AG08396 (cell line): ENCODE measurements around the gene RAD51B.
A peak's percentile ranks its signal among the peaks of the same experiment; 100 is the strongest.
"Not testable (repeated sequence)": the region's sequence is repeated elsewhere in the genome, so short reads cannot be mapped to it uniquely, and the experiment has no call there.

Experiments used
- DNase-seq: peaks from one replicate; pipeline ENCODE4 v3.0.0; 2012; ENCODE audit warnings: low spot score, mixed read lengths

The RAD51B gene

GRCh38 chr14:68113343-68113930 is 293.9 kb downstream of the RAD51B start:
- DNase-seq = no peak

GRCh38 chr14:68115952-68116351 is 296.4 kb downstream of the RAD51B start:
- DNase-seq = not testable (repeated sequence)

GRCh38 chr14:68122651-68123050 is 303.1 kb downstream of the RAD51B start:
- no peak for DNase-seq

GRCh38 chr14:68124050-68124449 is 304.5 kb downstream of the RAD51B start:
- DNase-seq = no peak

- peak; percentile 22 for DNase-seq
These were observed 305.6 kb downstream of the RAD51B start for GRCh38 chr14:68124979-68125731.

- DNase-seq = no peak
These were observed 307.6 kb downstream of the RAD51B start for GRCh38 chr14:68127166-68127565.

DNA sequence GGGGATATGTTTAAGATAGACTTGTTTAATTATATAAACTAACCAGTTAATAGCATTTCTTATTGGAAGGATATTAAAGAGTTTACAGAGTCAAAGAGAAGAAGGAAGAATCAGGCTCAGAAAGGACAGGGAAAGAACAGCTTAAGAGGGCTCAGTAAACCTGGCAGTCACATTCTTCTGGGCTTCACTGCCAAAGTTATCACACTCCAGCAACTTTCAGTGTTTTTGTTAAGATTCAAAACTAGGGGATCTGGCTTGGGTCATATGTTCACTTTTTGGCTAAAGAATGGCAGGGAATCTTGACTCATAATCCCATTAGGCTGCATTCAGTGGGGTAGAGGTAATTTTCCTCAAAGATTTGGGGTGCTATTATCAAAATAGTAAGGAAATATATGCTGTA is 312.3 kb downstream of the RAD51B start:
- no peak for DNase-seq

GRCh38 chr14:68132563-68133121 is 313.1 kb downstream of the RAD51B start:
- no peak for DNase-seq

- no peak for DNase-seq
These were observed 314.3 kb downstream of the RAD51B start for GRCh38 chr14:68133856-68134255.

GRCh38 chr14:68135028-68135427 is 315.4 kb downstream of the RAD51B start:
- DNase-seq = no peak

DNA sequence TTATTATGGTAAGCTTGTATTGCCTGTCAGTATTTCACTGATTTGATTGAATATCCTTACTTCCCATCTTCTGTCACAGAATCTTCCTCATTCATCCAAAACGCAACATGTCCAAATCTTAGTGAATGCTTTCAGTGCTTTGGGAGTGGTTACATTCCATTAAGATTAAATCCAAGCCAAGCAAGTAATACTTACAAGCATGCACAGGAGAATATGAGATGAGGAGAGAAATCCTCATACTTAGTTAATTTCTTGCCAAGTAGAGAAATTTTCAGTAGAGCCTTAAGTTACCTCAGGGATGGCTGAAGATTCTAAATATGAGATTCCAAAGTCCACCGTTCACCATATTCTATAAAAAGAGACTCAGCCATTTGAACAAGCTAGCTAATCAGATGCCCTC is 316.0 kb downstream of the RAD51B start:
- no peak for DNase-seq

DNA sequence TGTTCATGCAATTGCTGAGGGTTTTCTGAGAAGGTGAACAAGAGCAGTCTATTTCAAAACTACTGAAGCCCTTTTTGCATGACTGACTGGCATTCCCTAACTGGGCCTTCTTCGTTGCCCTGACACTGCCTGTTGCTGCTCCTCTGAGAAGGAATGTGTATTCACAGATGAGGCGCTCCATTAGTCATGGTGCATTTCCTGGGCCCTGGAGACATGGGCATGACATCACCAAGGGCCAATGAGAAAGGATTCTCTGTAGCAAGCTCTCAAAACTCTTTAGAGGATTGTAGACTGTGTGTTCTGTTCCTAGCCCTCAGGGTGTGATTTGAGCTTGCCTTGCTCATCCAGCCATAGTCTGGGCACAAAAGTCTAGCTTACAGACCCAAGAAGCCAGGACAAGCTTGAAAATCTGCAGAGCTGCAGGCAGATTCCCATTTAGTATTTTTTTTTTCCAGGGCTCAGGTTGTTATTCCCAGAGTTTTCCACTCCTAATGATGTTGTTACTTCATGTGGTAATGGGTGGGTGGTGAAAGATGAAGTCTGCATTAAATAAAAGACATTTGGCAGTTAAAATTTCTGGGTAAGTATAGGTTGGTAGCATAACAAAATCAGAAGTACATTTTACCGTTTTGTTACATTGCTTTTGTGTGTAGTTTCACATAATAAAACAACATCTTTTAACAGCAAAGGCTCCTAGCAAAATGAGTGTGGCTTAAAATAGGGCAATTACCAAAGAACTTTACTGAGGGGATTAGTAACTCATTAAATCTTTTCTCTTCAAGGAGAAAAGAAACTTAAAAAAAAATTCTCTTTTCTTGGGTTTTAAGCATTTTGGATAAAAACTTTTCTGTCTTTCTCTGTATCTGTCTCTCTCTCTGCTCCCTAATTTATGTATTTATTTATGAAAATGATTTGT is 318.4 kb downstream of the RAD51B start:
- peak; percentile 80 for DNase-seq

GRCh38 chr14:68139431-68140075 is 320.0 kb downstream of the RAD51B start:
- DNase-seq = no peak

- peak; percentile 59 for DNase-seq
These were observed 320.6 kb downstream of the RAD51B start for GRCh38 chr14:68140076-68140741.

- DNase-seq = no peak
These were observed 321.2 kb downstream of the RAD51B start for GRCh38 chr14:68140806-68141205.

DNA sequence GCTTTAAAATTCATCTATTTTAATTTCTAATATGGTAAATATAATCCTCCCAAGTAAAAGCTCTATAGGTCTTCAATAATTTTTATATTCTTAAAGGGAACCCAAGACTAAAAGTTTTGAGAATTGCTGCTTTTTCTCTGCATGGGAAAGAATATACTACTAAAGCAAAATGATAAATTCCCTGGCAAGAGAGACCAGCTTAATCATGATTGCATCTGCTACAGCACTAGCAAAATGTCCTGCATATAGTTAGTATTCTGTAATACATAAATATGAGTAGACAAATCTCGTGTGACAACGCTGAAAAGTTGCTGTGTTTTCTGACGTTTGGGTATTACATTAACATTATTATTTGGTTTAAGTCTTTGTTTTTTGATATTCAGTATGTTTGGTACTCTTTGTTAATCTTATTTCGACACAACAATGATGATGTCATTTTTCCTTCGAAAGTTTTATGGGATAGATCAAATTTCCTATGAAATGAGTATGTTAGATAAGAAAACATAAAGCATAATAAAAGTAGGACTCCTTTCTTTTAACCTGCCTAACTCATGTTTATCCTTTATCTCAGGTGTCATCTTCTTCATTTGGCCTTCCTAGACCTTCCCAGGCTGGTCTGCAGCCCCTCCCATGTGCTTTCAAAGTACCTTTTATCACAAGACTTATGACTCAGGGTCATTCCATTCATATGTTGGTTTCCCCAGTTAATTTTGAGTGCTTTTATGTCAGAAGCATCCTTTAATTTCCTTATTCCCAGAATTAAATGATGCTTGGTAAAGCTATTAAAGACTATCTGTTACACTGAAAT is 321.9 kb downstream of the RAD51B start:
- DNase-seq = no peak

- no peak for DNase-seq
These were observed 323.8 kb downstream of the RAD51B start for GRCh38 chr14:68143341-68143841.

- DNase-seq = no peak
These were observed 324.6 kb downstream of the RAD51B start for GRCh38 chr14:68144051-68144681.

- no peak for DNase-seq
These were observed 325.5 kb downstream of the RAD51B start for GRCh38 chr14:68145036-68145435.

GRCh38 chr14:68145539-68145938 is 326.0 kb downstream of the RAD51B start:
- no peak for DNase-seq
